K562 (cell line): ENCODE measurements around the gene SLC9B2. TPM values are rescaled to one million over a fixed set of nuclear protein-coding genes. Genes with fewer than 3 reads are reported as not detected.

Experiments
- ATAC-seq: fragments of 200-7000 bp; cut with Tn5 transposase; 3 replicates; pipeline ENCODE4 v1.9.1; 2020; ENCODE audit warnings: moderate library complexity
- BruUV-seq: library from RNA; stranded (reverse); fragments of 400-500 nt; replicated peaks from 2 replicates; lab custom pipeline; 2021; lab: Mats Ljungman, UMichigan
- CTCF ChIA-PET: fragments of 300-600 bp; formaldehyde crosslinking; extraction: SDS; loops from one replicate; lab custom pipeline; 2021; ENCODE audit warnings: low intra/inter-chr PET ratio; lab: Yijun Ruan, JAX
- POLR2A ChIA-PET: fragments of 300-600, 350-650 bp; sonication (Branson Sonifier 250); formaldehyde crosslinking; extraction: SDS; loops from one replicate; lab custom pipeline; 2021; ENCODE audit warnings: antibody characterized with exemption, inconsistent platforms; lab: Yijun Ruan, JAX
- DNase-seq, 4 experiments: peaks; one replicate each; pipeline versions ENCODE4 v3.0.0 to v3.0.0-alpha.2; 2011 to 2018; ENCODE audit warnings: low spot score in 3 of 4, mixed read lengths in 3 of 4; ENCODE audit errors: extremely low read depth in 1 of 4
- FAIRE-seq: peaks from 2 replicates; lab custom pipeline; 2011; peaks lifted over from hg19 to GRCh38; lab: Jason Lieb, UNC
- H2AFZ ChIP-seq: 2 replicates; pipeline ENCODE4 v1.6.0; 2011; ENCODE audit warnings: low read depth, low read length, control low read depth, inconsistent platforms
- H3K27ac ChIP-seq: fragments of 200-600 bp; 3 replicates; pipeline ENCODE4 v1.8.0; 2011; ENCODE audit warnings: low read depth, mild to moderate bottlenecking, control low read depth, inconsistent platforms, low read length, moderate library complexity, mixed read lengths; ENCODE audit errors: extremely low read depth
- H3K27me3 ChIP-seq, 2 experiments: fragments of 300-600 bp in 1 of 2; 2 replicates in 1 of 2; 3 replicates in 1 of 2; pipeline versions ENCODE4 v1.6.0 to v1.8.0; 2011; ENCODE audit warnings: inconsistent platforms in 2 of 2, low read length in 2 of 2, mild to moderate bottlenecking in 1 of 2, mixed read lengths in 1 of 2, moderate library complexity in 1 of 2; ENCODE audit not compliant: control insufficient read depth in 2 of 2, insufficient read depth in 2 of 2
- H3K36me3 ChIP-seq: fragments of 300-600 bp; 3 replicates; pipeline ENCODE4 v1.8.0; 2011; ENCODE audit warnings: mild to moderate bottlenecking, low read length, inconsistent platforms; ENCODE audit not compliant: control insufficient read depth, insufficient read depth
- H3K4me1 ChIP-seq, 2 experiments: fragments of 200-600 bp in 1 of 2; replicated peaks in 1 of 2; 2 replicates in 1 of 2; 3 replicates in 1 of 2; pipeline versions ENCODE4 v1.5.1 to v1.8.0; 2011; ENCODE audit warnings: inconsistent platforms in 2 of 2, low read length in 2 of 2, mild to moderate bottlenecking in 1 of 2, mixed read lengths in 1 of 2, moderate library complexity in 1 of 2; ENCODE audit not compliant: control insufficient read depth in 2 of 2, insufficient read depth in 2 of 2
- H3K4me2 ChIP-seq: 2 replicates; pipeline ENCODE4 v1.6.1; 2011; ENCODE audit warnings: low read length, control low read depth, inconsistent platforms, mixed read lengths; ENCODE audit not compliant: insufficient read depth
- H3K4me3 ChIP-seq: fragments of 200-600 bp; sonication (generic), shearing (Covaris generic); 2 replicates; pipeline ENCODE4 v1.5.1; 2016; ENCODE audit warnings: control low read depth, inconsistent platforms
- H3K79me2 ChIP-seq: fragments of 200-600 bp; 3 replicates; pipeline ENCODE4 v1.8.0; 2011; ENCODE audit warnings: low read length, inconsistent platforms; ENCODE audit not compliant: control insufficient read depth, insufficient read depth
- H3K9ac ChIP-seq, 2 experiments: 2 replicates each; pipeline versions ENCODE4 v1.6.0 to v1.6.1; 2011; ENCODE audit warnings: low read depth in 2 of 2, low read length in 2 of 2, control low read depth in 1 of 2, inconsistent platforms in 1 of 2, mild to moderate bottlenecking in 1 of 2, mixed read lengths in 1 of 2; ENCODE audit not compliant: insufficient read depth in 1 of 2
- H3K9me1 ChIP-seq: one replicate; pipeline ENCODE4 v1.6.0; 2011; ENCODE audit warnings: inconsistent platforms, mild to moderate bottlenecking, low read length, moderate library complexity; ENCODE audit not compliant: control insufficient read depth, insufficient read depth
- H3K9me3 ChIP-seq: replicated peaks from 2 replicates; pipeline ENCODE4 v1.5.1; 2011; ENCODE audit warnings: low read depth, low read length, inconsistent platforms; ENCODE audit not compliant: control insufficient read depth, insufficient read depth
- H4K20me1 ChIP-seq: replicated peaks from 2 replicates; pipeline ENCODE4 v1.6.1; 2011; ENCODE audit warnings: low read length, inconsistent platforms, mixed read lengths; ENCODE audit not compliant: control insufficient read depth, insufficient read depth
- ARID3A ChIP-seq: IDR thresholded peaks from 2 replicates; pipeline ENCODE4 v1.6.1; 2012; ENCODE audit warnings: low read depth, low read length, improper control_type of control experiment, borderline replicate concordance
- BMI1 ChIP-seq: fragments of 150-350 bp; IDR thresholded peaks from 2 replicates; pipeline ENCODE4 v1.6.1; 2014; ENCODE audit warnings: low read length
- BRD9 ChIP-seq: fragments of 450-650 bp; IDR thresholded peaks from 2 replicates; pipeline ENCODE4 v1.6.1; 2018; ENCODE audit warnings: low read depth; ENCODE audit not compliant: partially characterized antibody
- EP300 ChIP-seq: IDR thresholded peaks from 2 replicates; pipeline ENCODE4 v1.6.1; 2012; ENCODE audit warnings: low read length, improper control_type of control experiment
- FOXP1 ChIP-seq: sonication (generic); formaldehyde crosslinking; IDR thresholded peaks from 2 replicates; pipeline ENCODE4 v1.8.0; 2022; ENCODE audit warnings: mild to moderate bottlenecking, missing genetic modification reagents
- GABPB1 ChIP-seq: sonication (generic); formaldehyde crosslinking; IDR thresholded peaks from 2 replicates; pipeline ENCODE4 v1.8.0; 2022; ENCODE audit warnings: mild to moderate bottlenecking, missing genetic modification reagents
- HNRNPL ChIP-seq: fragments of 200-400 bp; formaldehyde crosslinking; IDR thresholded peaks from 2 replicates; pipeline ENCODE4 v1.6.1; 2017; ENCODE audit warnings: low read depth, mild to moderate bottlenecking, low read length
- HSF4 ChIP-seq: fragments of 250-450 bp; sonication (Bioruptor Pico); IDR thresholded peaks from 2 replicates; pipeline ENCODE4 v2.1.2; 2022; ENCODE audit warnings: mild to moderate bottlenecking, moderate library complexity, borderline replicate concordance
- PHB ChIP-seq: fragments of 250-450 bp; sonication (Bioruptor Pico); IDR thresholded peaks from 2 replicates; pipeline ENCODE4 v1.5.0; 2021
- STAG1 ChIP-seq: sonication (generic); formaldehyde crosslinking; IDR thresholded peaks from 2 replicates; pipeline ENCODE4 v1.5.0; 2020; ENCODE audit warnings: missing genetic modification reagents, borderline replicate concordance
- TFE3 ChIP-seq: fragments of 450-650 bp; formaldehyde crosslinking; IDR thresholded peaks from 2 replicates; pipeline ENCODE4 v1.4.0; 2020; ENCODE audit warnings: mild to moderate bottlenecking, mixed read lengths
- TRIM25 ChIP-seq: fragments of 450-650 bp; IDR thresholded peaks from 2 replicates; pipeline ENCODE4 v1.7.0; 2016; ENCODE audit warnings: borderline replicate concordance
- ZNF696 ChIP-seq: fragments of 250-450 bp; sonication (Bioruptor Pico); conservative IDR thresholded peaks from 2 replicates; pipeline ENCODE4 v1.4.0; 2020; ENCODE audit warnings: mild to moderate bottlenecking, moderate library complexity
- WGBS: fragments of 100-300 bp; shearing (Covaris generic); methylation state at CpG from one replicate; pipeline ENCODE4 v1.1.6; 2016; ENCODE audit warnings: low coverage, mixed read lengths; ENCODE audit not compliant: insufficient coverage; ENCODE audit errors: missing lambda C conversion rate; 5-methylcytosine and 5-hydroxymethylcytosine counted together
- in situ Hi-C: fragments of 300-500 bp; cut with MboI; formaldehyde crosslinking; loops from 4 replicates; pipeline ENCODE4 v1.15.0; 2018; ENCODE audit warnings: inconsistent platforms, mixed read lengths
- intact Hi-C: fragments of 100-400 bp; cut with micrococcal nuclease; formaldehyde crosslinking; loops from 2 replicates; pipeline ENCODE4 v1.14.2; 2022
- polyA plus RNA-seq, 8 experiments: library from polyadenylated mRNA; depleted of rRNA in 4 of 8; stranded (reverse) in 5 of 8; unstranded in 3 of 8; fragments of >200 nt; fragmentation: Nextera tagmentation in 2 of 8; fragmentation: Illumina TruSeq in 1 of 8; extraction: Ambion mirVana in 2 of 8; extraction: Trizol in 1 of 8; gene quantifications; 2 replicates each; pipeline versions ENCODE4 v1.2.1 to v1.2.3, GENCODE V29; 2011 to 2014; ENCODE audit warnings: inconsistent platforms in 1 of 8, missing spikeins in 1 of 8
- total RNA-seq, 7 experiments: library from RNA; depleted of rRNA in 6 of 7; stranded (reverse); fragments of >200 nt in 6 of 7; fragmentation: Illumina TruSeq in 2 of 7; extraction: Trizol in 2 of 7; gene quantifications; 2 replicates each; pipeline versions ENCODE4 v1.2.1 to v1.2.3, GENCODE V29; 2011 to 2021; ENCODE audit warnings: low replicate concordance in 1 of 7

Gene SLC9B2
- total and polyA plus RNA-seq, 9 of the 15 experiments (the other 6 are each of a cell fraction or from before 2014, with no cell fraction given): 6.6 to 14.6 (median 11.4) TPM

GRCh38 chr4:103052779-103053178 lies 23.8 kb downstream of the SLC9B2 start:
- ATAC-seq (no peak), FAIRE-seq (no peak), DNase-seq (no peak)
- H2AFZ ChIP-seq: no peak overlapping the region
- no peaks in the 10 kb centered on the region for H3K9me1 ChIP-seq
- no peak overlapping the region for H3K4me2 ChIP-seq
- no peaks in the 10 kb centered on the region for H4K20me1 ChIP-seq
- H3K9ac ChIP-seq: no peak overlapping the region
- in situ Hi-C loops (no loop called here), intact Hi-C loops (no loop called here)
- no peaks in the 10 kb centered on the region for H3K79me2 ChIP-seq
- no peak overlapping the region for H3K4me3 ChIP-seq
- no peaks in the 10 kb centered on the region for H3K36me3 ChIP-seq
- TF ChIP-seq ARID3A (no peak), EP300 (no peak), HNRNPL (no peak)
- H3K27me3 ChIP-seq: no peaks in the 10 kb centered on the region
- BruUV-seq: no TSS peak
- WGBS: 25% methylated on average over 3 of the region's 3 CpGs
- no peaks in the 10 kb centered on the region for H3K4me1 ChIP-seq
- ChIA-PET POLR2A (no interaction called here), CTCF (no interaction called here)
- H3K9me3 ChIP-seq: no peaks in the 10 kb centered on the region
- no peak overlapping the region for H3K27ac ChIP-seq

- no peak overlapping the region for H3K9ac ChIP-seq
- intact Hi-C loops (no loop called here), in situ Hi-C loops (no loop called here)
- no peaks in the 10 kb centered on the region for H3K9me3 ChIP-seq
- no TSS peak for BruUV-seq
- H3K36me3 ChIP-seq: no peaks in the 10 kb centered on the region
- H3K27me3 ChIP-seq: no peaks in the 10 kb centered on the region
- no peaks in the 10 kb centered on the region for H3K9me1 ChIP-seq
- FAIRE-seq (no peak), DNase-seq (no peak), ATAC-seq (no peak)
- H3K4me3 ChIP-seq: no peak overlapping the region
- CTCF ChIA-PET: no interaction called here
- H4K20me1 ChIP-seq: no peaks in the 10 kb centered on the region
- H3K79me2 ChIP-seq: no peaks in the 10 kb centered on the region
- whole genome bisulfite sequencing: 76% methylated on average over 3 of the region's 3 CpGs
- POLR2A ChIA-PET: no interaction called here
- H3K4me2 ChIP-seq: no peak overlapping the region
- no peaks in the 10 kb centered on the region for H3K4me1 ChIP-seq
- H3K27ac ChIP-seq: no peak overlapping the region
- no peak overlapping the region for H2AFZ ChIP-seq
- TF ChIP-seq TRIM25 (no peak), GABPB1 (CRISPR knock-in tag) (no peak), FOXP1 (CRISPR knock-in tag) (no peak), PHB (CRISPR knock-in tag) (no peak), HSF4 (CRISPR knock-in tag) (no peak), BMI1 (no peak), TFE3 (CRISPR knock-in tag) (no peak), ZNF696 (CRISPR knock-in tag) (no peak), STAG1 (no peak), BRD9 (no peak)
Measured at GRCh38 chr4:103052145-103052544, 24.4 kb downstream of the SLC9B2 start.
